SHP77 (cell line): Measurements from ENCODE around the gene ZBTB43.
"Not testable (repeated sequence)": the region's sequence is repeated elsewhere in the genome, so short reads cannot be mapped to it uniquely, and the experiment has no call there.

ENCODE experiments used
- DNase-seq, 2 experiments: peaks; one replicate each; lab custom pipeline; 2025; lab: John Stamatoyannopoulos, UW

The ZBTB43 gene

DNA sequence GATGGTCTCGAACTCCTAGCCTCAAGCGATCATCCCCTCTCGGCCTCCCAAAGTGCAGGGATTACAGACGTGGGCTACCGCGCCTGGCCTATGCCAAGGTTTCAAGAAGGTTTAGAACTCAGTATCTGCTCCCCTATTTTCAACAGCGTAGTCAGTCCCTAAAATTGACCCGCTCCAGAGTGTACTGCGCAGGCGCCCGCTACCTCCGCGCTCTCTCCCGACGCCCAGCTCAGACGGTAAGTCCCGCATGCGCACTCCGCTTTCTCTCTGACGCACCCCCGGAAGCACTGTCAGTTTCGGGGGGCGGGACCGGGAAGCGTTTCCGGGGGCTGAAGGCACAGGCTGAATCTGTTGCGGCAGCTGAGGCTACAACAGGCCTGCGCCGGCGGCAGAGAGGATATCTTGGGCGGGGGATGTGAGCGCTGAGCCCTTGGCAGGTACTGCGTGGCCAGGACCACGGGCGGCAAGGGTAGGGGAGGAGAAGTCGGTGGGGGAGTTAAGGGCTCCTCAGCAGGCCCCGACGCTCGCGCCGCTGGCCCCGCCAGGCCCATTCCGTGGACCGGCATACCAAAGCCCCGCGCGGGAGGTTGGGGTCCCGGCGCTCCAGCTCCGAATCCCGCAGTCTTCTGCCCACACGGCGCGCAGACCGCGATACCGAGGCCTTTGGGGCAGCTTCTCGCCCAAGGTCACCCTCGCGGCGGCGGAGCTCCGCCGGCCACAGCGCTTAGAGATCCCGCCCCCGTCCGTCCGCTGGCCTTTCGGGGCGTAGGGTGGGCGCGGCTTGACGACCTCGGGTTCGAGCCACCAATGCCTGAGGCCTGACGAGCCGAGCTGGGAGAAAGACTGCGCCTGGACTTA lies at the start of gene ZBTB43:
TSS of gene ZBTB43 (plus strand) at position 345 of the 858 bp plus-strand sequence. CDS start 27,470 bp downstream, outside the sequence.
- peak; percentile 92 to 96 for DNase-seq

DNA sequence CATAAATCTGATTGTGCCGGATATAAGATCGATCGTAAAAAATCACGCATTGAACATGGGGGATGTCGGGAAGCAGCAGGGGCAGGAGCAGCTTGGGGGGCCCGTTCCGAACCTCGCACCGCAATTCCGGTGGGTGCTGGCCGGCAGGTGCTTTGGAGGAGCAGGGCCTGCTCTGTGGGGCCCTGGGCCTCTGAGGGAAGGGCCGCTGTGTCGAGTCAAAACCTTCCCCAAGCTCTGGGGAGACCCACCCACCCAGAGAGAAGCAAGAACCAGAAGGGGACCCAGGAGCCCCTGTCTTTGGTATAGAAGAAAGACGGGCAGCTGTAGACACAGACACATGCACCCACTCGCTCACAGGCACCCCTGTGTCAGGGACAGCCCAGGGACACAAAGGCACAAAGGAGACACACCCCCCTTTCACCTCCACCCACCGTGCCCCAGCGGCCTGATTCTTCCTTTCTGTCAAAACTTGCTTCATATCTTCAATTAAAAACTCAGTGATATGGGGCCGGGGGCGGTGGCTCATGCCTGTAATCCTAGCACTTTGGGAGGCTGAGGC lies 49.4 kb upstream of the ZBTB43 start:
- no peak for DNase-seq

GRCh38 chr9:126756238-126756637 lies 48.6 kb upstream of the ZBTB43 start:
- DNase-seq: no peak

GRCh38 chr9:126756876-126757415 lies 47.9 kb upstream of the ZBTB43 start:
- peak; percentile 49 to 75 for DNase-seq

DNA sequence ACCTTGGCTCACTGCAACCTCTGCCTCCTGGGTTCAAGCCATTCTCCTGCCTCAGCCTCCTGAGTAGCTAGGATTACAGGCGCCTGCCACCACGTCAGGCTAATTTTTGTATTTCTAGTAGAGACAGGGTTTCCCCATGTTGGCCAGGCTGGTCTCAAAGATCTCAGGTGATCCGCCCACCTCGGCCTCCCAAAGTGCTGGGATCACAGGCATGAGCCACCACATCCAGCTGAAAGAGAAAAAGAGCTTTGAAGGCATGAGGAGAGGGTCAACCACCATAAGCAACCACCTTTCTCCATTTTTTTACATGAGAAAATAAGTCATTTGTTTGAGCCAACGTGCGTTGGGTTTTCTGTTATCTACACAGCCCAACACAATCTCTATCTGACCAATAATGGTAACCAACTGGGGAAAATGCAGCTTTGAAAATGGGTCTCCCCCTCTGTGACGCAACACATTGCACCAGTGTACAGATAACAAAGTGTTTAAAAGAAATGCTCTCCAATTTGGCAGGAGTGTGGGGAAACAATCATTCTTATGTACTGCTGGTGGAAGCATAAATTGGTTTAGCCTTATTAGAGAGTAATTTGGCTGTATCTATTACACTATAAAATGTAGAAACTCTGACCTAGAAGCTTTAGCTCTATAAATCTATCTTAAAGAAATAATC lies 45.8 kb upstream of the ZBTB43 start:
- no peak for DNase-seq

DNA sequence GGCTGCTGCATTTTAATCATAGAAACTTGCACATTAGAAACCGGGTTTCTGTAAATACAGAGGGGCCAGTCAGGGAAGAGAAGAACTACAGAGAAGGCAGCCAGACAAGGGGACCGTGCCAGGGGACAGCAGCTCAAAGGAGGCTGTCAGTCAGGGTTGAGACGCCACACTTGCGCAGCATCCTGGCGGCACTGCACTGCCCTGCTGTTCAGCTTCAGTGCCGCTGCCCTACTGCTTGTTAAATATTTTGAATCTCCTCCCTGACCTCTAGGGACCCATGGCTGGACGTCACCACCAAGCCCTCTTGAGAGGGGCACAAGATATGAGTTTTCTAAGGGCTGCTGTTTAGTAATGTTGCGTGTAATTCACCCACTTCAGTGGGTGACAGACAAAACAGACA lies 43.6 kb upstream of the ZBTB43 start:
- DNase-seq: no peak

GRCh38 chr9:126763130-126763764 lies 41.6 kb upstream of the ZBTB43 start:
- DNase-seq: no peak

- DNase-seq: peak in 1 of 2 experiments; percentile 27
Measured at GRCh38 chr9:126773004-126773607, 31.7 kb upstream of the ZBTB43 start.

DNA sequence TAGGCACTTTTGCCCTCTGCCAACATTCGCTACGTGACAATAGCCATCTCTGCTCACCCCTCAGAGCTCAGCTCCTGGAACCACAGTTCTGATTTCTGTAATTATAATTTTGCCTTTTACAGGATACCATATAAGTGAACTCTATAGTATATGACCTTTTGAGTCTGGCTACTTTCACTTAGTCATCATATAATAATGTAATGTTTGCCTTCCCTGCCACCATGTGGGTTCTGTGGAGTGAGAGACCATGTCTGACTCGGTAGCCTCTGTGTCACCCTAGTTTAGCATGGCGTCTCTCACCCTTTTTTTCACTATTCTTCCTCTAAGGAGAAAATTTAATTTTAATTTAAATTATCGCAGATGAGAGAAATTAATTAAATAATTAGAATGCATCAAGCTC lies 28.9 kb upstream of the ZBTB43 start:
- no peak for DNase-seq

DNA sequence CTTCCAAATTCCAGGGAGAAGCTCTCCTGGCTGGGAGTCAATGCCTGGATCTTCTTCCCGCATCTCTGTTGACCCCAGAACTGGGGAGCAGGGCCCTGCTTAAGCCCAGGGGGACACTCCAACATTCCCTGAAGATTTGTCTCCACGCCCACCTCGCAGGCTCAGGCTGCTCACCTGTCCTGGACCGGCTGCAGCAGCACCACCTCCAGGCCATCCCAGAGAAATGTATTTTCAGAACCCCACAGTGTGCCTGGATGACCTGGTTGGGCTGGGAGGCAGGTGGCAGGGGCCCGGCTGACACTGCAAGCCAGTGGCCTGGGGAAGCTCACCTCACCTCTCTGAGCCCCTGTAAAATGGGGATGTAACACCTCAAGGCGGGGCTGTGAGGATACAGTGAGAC lies 27.1 kb upstream of the ZBTB43 start:
- no peak for DNase-seq

GRCh38 chr9:126778141-126778540 lies 26.7 kb upstream of the ZBTB43 start:
- DNase-seq: no peak

DNA sequence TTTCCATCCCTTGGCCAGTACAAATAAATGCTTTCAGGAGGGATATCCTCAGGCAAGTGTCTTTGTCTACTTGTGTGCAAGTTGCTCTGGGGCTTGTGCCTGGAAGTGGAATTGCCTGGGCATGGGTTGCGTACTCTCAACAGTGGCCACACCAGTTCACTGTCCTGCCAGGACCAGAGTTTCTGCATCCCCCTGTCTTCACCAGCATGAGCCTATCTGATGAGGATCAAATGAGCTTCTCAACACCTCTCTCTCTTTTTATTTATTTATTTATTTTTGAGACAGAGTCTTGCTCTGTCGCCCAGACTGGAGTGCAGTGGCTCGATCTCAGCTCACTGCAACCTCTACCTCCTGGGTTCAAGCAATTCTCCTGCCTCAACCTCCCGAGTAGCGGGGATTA lies 26.1 kb upstream of the ZBTB43 start:
- not testable (repeated sequence) for DNase-seq

DNA sequence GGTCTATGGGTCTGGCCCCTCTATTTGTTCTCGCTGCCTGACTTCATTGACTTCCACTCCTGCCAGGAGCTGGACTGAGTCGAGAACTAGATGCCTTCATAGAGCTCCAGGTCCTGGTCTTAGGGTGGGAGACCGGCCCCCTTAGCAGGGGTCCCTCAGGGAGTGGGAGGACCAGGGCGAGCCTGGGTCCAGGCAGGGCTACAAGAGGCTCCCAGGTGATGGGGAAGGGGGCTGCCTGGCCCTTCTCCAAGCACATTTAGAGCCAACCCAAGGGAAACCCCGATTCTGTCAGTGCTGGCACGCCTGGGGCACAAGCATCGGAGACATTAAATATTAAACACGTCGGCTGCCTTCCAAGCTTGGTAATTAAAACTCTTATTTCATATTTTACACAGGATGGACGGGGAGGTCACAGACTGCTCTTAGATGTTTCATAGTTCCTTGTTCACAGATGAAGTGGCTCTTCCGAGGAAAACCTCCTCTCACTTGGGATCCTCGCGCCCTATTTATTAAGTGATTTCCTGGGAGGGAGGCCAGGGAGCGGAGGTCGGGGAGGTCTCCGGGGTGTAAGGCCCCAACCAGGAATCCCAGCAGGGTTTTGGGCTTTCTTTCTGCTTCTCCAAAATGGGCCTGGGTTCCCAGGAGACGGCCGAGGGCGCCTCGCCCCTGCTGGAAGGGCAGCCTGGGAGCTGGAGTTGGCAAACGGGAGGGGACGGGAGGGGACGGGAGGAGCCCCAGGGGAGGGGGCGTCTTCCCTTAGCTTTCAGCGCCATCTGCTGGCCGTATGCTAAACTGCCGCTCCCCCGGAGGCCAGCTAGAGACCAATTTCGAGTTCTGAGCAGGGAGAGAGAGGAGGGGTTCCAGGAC lies 23.4 kb upstream of the ZBTB43 start:
- DNase-seq: peak; percentile 73 to 78

DNA sequence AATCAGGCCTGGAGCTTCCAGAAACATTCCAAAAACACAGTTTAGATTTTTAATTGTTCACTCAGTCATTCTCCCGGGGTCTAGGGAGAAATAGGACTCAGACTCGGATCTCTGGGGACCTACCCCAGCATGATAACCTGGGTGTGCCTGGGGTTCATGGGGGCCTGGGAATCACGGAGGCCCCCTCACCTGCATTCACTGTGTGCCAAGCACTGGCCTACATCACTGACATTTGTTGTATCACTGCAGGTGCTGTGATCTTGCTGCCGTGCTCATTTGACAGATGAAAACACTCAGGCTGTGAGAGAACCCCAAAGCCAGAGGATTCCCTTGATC lies 22.8 kb upstream of the ZBTB43 start:
- DNase-seq: no peak

DNA sequence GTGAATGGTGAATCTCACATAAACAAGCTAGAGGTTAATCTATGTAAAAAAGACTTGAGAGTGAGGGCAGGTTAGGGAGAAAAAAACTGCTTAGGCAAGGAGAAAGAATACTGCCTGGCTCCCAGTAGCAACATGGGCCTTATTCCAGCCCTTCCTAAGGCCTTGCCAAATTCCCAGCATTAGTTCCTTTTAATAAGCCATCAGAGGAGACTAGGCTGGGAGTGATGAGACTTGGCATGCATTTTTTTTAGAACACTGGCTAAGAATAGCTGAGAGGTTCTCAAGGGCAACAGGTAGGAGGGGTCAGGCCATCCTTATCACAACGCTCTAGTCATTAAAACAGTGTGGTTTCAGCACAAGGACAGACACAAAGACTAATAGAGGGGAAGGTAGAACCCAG lies 20.9 kb upstream of the ZBTB43 start:
- DNase-seq: no peak

- no peak for DNase-seq
Measured at GRCh38 chr9:126784401-126784800, 20.4 kb upstream of the ZBTB43 start.

DNA sequence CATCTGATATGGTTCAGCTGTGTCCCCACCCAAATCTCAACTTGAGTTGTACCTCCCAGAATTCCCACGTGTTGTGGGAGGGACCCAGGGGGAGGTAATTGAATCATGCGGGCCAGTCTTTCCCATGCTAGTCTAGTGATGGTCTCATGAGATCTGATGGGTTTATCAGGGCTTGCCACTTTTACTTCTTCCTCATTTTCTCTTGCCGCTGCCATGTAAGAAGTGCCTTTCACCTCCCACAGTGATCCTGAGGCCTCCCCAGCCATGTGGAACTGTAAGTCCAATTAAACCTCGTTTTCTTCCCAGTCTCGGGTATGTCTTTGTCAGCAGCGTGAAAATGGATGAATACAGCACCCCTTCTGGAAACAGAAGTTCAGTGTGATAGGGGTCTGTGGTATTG lies 20.0 kb upstream of the ZBTB43 start:
- not testable (repeated sequence) for DNase-seq

DNA sequence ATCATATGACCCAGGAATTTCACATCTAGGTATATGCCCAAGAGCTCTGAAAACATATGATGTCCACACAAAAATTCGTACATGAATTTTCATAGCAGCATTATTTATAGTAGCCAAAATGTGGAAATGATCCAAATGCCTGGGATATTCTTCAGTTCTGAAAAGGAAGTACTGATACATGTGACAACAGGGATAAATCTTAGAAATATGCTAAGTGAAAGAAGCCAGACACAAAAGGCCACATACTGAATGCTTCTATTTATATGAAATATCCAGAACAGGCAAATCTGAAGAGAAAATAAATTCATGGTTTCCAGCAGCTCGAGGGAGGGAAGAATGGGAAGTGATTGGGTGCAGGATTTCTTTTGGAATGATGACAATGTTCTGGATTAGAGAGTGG lies 16.8 kb upstream of the ZBTB43 start:
- DNase-seq: no peak

DNA sequence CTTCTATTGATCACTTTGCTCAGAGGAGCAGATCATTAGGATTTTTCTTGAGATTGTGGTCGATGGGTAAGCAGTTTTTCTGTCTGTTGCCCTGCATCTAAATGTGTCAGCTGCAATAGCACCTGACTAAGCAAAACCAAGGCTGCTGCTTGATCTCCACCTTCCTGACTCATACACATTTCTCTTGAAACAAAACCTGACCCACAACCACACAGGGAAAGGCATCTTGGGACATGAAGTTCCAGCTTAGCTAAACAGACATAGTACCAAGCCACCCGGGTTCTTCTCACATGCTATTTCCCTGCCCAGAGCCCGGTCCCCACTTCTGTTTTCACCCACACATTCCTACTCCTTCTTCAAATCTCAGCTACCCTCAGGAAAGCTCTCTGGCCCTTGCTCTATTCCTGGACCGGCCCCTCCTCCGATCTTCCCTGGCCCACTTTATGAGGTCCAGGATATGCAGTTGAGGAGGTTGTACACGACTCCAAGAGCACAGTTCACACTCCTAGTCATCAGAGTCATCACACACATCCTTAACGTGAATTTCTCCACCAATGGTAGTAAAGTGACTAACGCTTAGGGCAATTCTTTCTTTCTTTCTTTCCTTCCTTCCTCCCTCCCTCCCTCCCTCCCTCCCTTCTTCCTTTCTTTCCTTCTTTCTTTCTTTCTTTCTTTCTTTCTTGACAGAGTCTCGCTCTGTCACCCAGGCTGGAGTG lies 16.0 kb upstream of the ZBTB43 start:
- no peak for DNase-seq

GRCh38 chr9:126790561-126790960 lies 14.3 kb upstream of the ZBTB43 start:
- no peak for DNase-seq
